ENCODE measurements around the gene ARHGEF19. TPM values are rescaled to one million over a fixed set of nuclear protein-coding genes. Genes with fewer than 3 reads are reported as not detected.

The ARHGEF19 gene
- total and polyA plus RNA-seq, 2 of the 13 experiments (the other 11 are each of a cell fraction or from before 2014, with no cell fraction given): 1.7 to 1.8 TPM

- no peak overlapping the region for H3K4me2 ChIP-seq (ENCODE audit: low read depth, low read length)
- ChIA-PET CTCF (ENCODE audit: low intra/inter-chr PET ratio, low total read pairs) (no interaction called here), POLR2A (no interaction called here)
- no peak for FAIRE-seq
- no TSS peak for BruUV-seq (replicated peaks)
- no peak for ATAC-seq
- 76% methylated on average over 7 of the region's 46 CpGs for WGBS (ENCODE audit: low lambda C conversion rate)
- H3K9ac ChIP-seq (ENCODE audit: insufficient read depth, low read depth, low read length): no peak overlapping the region
- intact Hi-C loops (cut with micrococcal nuclease; ENCODE audit: unreplicated experiment): no loop called here
- H3K4me3 ChIP-seq (replicated peaks in 1 of 3; ENCODE audit: insufficient read depth in 1 of 3, low read depth in 2 of 3, low read length in 3 of 3): no peak overlapping the region
- H3K79me2 ChIP-seq (ENCODE audit: insufficient read depth, low read length): no peaks in the 10 kb centered on the region
- no peak for TF ChIP-seq FOXO1 (CRISPR knock-in tag; IDR thresholded peaks at IDR 0.05)
- no peak for TF ChIP-seq MLX (CRISPR knock-in tag; IDR thresholded peaks at IDR 0.05)
- TF ChIP-seq ZNF891 (CRISPR knock-in tag; IDR thresholded peaks at IDR 0.05): no peak
- TF ChIP-seq HOXA5 (CRISPR knock-in tag; IDR thresholded peaks at IDR 0.05): no peak
- no peak for TF ChIP-seq ZNF569 (CRISPR knock-in tag; IDR thresholded peaks at IDR 0.05; ENCODE audit: borderline replicate concordance)
- TF ChIP-seq ZNF775 (CRISPR knock-in tag; IDR thresholded peaks at IDR 0.05; ENCODE audit: borderline replicate concordance): no peak
- no peak for TF ChIP-seq ZNF607 (CRISPR knock-in tag; IDR thresholded peaks at IDR 0.05; ENCODE audit: borderline replicate concordance)
- TF ChIP-seq ZNF431 (CRISPR knock-in tag; IDR thresholded peaks at IDR 0.05; ENCODE audit: borderline replicate concordance, low read depth): no peak
- TF ChIP-seq ZNF749 (CRISPR knock-in tag; IDR thresholded peaks at IDR 0.05; ENCODE audit: borderline replicate concordance): no peak
- no peak for TF ChIP-seq USF2 (IDR thresholded peaks at IDR 0.05; ENCODE audit: low read depth, low read length)
- no peak for TF ChIP-seq USF2 (CRISPR knock-in tag; IDR thresholded peaks at IDR 0.05; ENCODE audit: borderline replicate concordance)
- no peak for DNase-seq (ENCODE audit: low spot score)
- no peaks in the 10 kb centered on the region for H3K36me3 ChIP-seq (replicated peaks in 1 of 2; ENCODE audit: control insufficient read depth in 1 of 2, insufficient read depth in 2 of 2, low read length in 2 of 2)
- in situ Hi-C loops (cut with HindIII; ENCODE audit: extremely low pct_ligation_motif_present, low pct_unique_long_range_greater_than_20kb): no loop called here
- no peaks in the 10 kb centered on the region for H3K4me1 ChIP-seq (ENCODE audit: insufficient read depth, low read length)
- no peaks in the 10 kb centered on the region for H4K20me1 ChIP-seq (ENCODE audit: insufficient read depth, low read length)
- H2AFZ ChIP-seq (ENCODE audit: low read length): no peak overlapping the region
- H3K27ac ChIP-seq (ENCODE audit: extremely low read length, insufficient read depth, low read length): no peak overlapping the region
- H3K27me3 ChIP-seq (ENCODE audit: control insufficient read depth in 1 of 2, insufficient read depth in 2 of 2, low read length in 2 of 2): peaks cover 1 to 8% of the 10 kb centered on the region in 2 experiments; a peak in 3 of 5 replicates
- H3K9me3 ChIP-seq (ENCODE audit: low read length): no peaks in the 10 kb centered on the region
Observed at GRCh38 chr1:16226490-16227179, 14.2 kb upstream of the ARHGEF19 start.

All from HepG2 (cell line).